GM13976 (cell line): ENCODE data around the gene CPED1.

Experiments used
- DNase-seq: peaks from one replicate; pipeline ENCODE4 v3.0.0; 2012; ENCODE audit warnings: low spot score
- CTCF ChIP-seq: IDR thresholded peaks from 2 replicates; pipeline ENCODE4 v1.5.1; 2012; ENCODE audit warnings: borderline replicate concordance, mild to moderate bottlenecking; ENCODE audit not compliant: insufficient read depth; ENCODE audit errors: extremely low read depth, missing control alignments, control extremely low read depth
- in situ Hi-C: fragments of 300-500 bp; cut with MboI; formaldehyde crosslinking; loops from one replicate; pipeline ENCODE4 v1.12.0; 2022; ENCODE audit warnings: low sequenced_read_pairs, mixed read lengths, inconsistent platforms; ENCODE audit not compliant: unreplicated experiment

Gene CPED1

GRCh38 chr7:121038717-121039509 is 50.4 kb downstream of the CPED1 start:
- in situ Hi-C loops: no loop called here
- TF ChIP-seq CTCF: no peak
- no peak for DNase-seq

DNA sequence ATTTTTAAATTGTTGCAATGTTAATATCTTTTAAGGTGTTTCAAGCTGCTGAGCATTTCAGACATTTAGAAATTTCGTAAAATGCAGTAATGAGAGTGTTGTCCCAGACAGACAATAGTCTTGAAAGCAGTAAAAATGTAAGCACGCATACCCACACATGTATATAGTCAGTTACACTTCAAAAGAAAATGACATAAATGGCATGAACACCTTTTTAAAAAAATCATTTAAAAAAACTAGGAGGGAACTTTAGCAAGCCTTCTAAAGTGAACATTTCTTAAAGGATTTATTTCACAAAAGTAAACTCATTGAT is 51.0 kb downstream of the CPED1 start:
- no peak for DNase-seq
- in situ Hi-C loops: no loop called here
- TF ChIP-seq CTCF: no peak

GRCh38 chr7:121039994-121040393 is 51.5 kb downstream of the CPED1 start:
- no peak for DNase-seq
- no peak for TF ChIP-seq CTCF
- in situ Hi-C loops: no loop called here

- in situ Hi-C loops: no loop called here
- TF ChIP-seq CTCF: no peak
- no peak for DNase-seq
Measured at GRCh38 chr7:121041516-121042148, 53.1 kb downstream of the CPED1 start.

GRCh38 chr7:121042195-121042594 is 53.7 kb downstream of the CPED1 start:
- no peak for TF ChIP-seq CTCF
- in situ Hi-C loops: no loop called here
- DNase-seq: no peak

GRCh38 chr7:121042899-121043298 is 54.4 kb downstream of the CPED1 start:
- DNase-seq: no peak
- TF ChIP-seq CTCF: no peak
- in situ Hi-C loops: no loop called here
